BLaER1 treated with 17β-estradiol and CSF1 and Interleukin-3, amounts not matched to agents 10 nM and 100 nM (cell line): ENCODE results near the gene EWSR1.
"Not testable (repeated sequence)": the region's sequence is repeated elsewhere in the genome, so short reads cannot be mapped to it uniquely, and the experiment has no call there.

Experiments used
- H3K27ac ChIP-seq, 11 experiments: shearing (Covaris generic); formaldehyde crosslinking; 2 replicates each; pipeline ENCODE4 v1.8.1; 2022
- H3K27me3 ChIP-seq, 11 experiments: shearing (Covaris generic); formaldehyde crosslinking; 2 replicates each; pipeline ENCODE4 v1.8.1; 2022
- H3K36me3 ChIP-seq, 11 experiments: shearing (Covaris generic); formaldehyde crosslinking; 2 replicates each; pipeline ENCODE4 v1.8.1; 2022
- H3K4me1 ChIP-seq, 10 experiments: shearing (Covaris generic); formaldehyde crosslinking; 2 replicates each; pipeline ENCODE4 v1.8.1; 2022
- H3K4me2 ChIP-seq, 11 experiments: shearing (Covaris generic); formaldehyde crosslinking; 2 replicates each; pipeline ENCODE4 v1.8.1; 2022
- H3K4me3 ChIP-seq, 10 experiments: shearing (Covaris generic); formaldehyde crosslinking; 2 replicates each; pipeline ENCODE4 v1.8.1; 2022
- H3K9ac ChIP-seq, 11 experiments: shearing (Covaris generic); formaldehyde crosslinking; 2 replicates each; pipeline ENCODE4 v1.8.1; 2022
- H3K9me3 ChIP-seq, 11 experiments: shearing (Covaris generic); formaldehyde crosslinking; replicated peaks in 1 of 11; 2 replicates each; pipeline ENCODE4 v1.8.1; 2022
- H4K20me1 ChIP-seq, 11 experiments: shearing (Covaris generic); formaldehyde crosslinking; 2 replicates each; pipeline ENCODE4 v1.8.1; 2022
- Cebpa-rat ChIP-seq, 11 experiments: shearing (Covaris generic); IDR thresholded peaks; 2 replicates each; pipeline ENCODE4 v1.8.1; 2022

EWSR1 gene

GRCh38 chr22:29225422-29226090, 42.5 kb upstream of the EWSR1 start:
- TF ChIP-seq Cebpa-rat (IDR thresholded peaks at IDR 0.05) = no peak
- Histone ChIP-seq H3K4me3 (no peak overlapping the region), H4K20me1 (peaks cover 0 to 19% (median 0%) of the 10 kb centered on the region in 11 experiments; a peak in 6 of 22 replicates), H3K27me3 (no peaks in the 10 kb centered on the region; a peak in 1 of 22 replicates), H3K36me3 (no peaks in the 10 kb centered on the region), H3K4me1 (peaks cover 0 to 11% (median 3%) of the 10 kb centered on the region in 10 experiments; a peak in 9 of 20 replicates), H3K9ac (peak overlapping the region in 1 of 11 experiments; percentile 29; a peak in 1 of 22 replicates), H3K4me2 (peak overlapping the region in 5 of 11 experiments; percentile 20 to 43 (median 26); a peak in 10 of 22 replicates), H3K9me3 (no peaks in the 10 kb centered on the region), H3K27ac (no peak overlapping the region)

GRCh38 chr22:29226351-29226981, 41.6 kb upstream of the EWSR1 start:
- no peak overlapping the region for H3K4me3 ChIP-seq
- no peak for TF ChIP-seq Cebpa-rat (IDR thresholded peaks at IDR 0.05)

DNA sequence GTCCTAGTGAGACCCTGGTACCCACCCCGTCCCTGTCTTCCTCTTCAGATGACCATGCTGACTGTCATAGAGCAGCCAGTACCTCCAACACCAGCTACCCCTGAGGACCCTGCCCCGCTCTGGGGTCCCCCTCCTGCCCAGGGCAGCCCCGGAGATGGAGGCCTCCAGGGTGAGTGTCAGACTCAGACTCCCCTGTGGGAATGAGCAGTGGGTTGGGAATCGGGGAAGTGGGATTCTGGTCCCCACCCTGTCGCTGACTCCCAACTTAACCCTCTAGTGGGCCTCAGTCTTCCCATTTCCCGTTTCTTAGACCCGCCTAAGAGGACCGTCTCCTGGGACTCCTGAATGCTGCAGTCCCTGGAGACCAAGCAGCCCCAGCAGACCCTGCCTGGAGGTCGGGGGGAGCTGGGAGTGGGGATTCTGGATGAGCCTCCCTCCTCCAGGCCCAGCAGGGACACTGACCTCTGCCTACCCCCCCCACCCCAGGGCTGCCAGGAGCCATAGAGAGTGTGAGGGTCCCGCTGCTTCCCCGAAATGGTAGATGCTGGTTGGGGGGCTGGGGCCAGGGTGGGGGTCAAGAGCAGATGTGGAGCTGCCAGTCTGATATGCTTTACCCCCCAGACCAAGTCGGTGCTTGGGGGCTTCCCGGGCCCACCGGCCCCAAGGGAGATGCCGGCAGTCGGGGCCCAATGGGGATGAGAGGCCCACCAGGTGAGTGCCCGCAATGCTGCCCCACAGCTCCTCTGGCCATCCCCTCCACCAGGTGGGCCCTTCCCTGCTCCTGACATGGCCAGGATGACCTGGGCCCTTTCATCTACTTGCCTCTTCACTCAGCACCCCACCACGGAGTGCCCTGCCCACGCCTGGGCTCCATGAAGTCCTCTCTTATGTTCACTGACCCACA, 36.8 kb upstream of the EWSR1 start:
- H3K9ac ChIP-seq = no peak overlapping the region
- H3K9me3 ChIP-seq = peaks cover 9 to 13% (median 11%) of the 10 kb centered on the region in 11 experiments; a peak in 20 of 22 replicates
- H3K4me3 ChIP-seq = no peak overlapping the region
- no peak overlapping the region for H3K4me2 ChIP-seq
- H3K27ac ChIP-seq = no peak overlapping the region
- no peaks in the 10 kb centered on the region; a peak in 1 of 20 replicates for H3K4me1 ChIP-seq
- no peaks in the 10 kb centered on the region for H3K27me3 ChIP-seq
- TF ChIP-seq Cebpa-rat (IDR thresholded peaks at IDR 0.05) = no peak
- H4K20me1 ChIP-seq = peaks cover 0 to 13% (median 0%) of the 10 kb centered on the region in 11 experiments; a peak in 5 of 22 replicates
- no peaks in the 10 kb centered on the region for H3K36me3 ChIP-seq

More at GRCh38 chr22:29226351-29226981, 41.6 kb upstream of the EWSR1 start:
- Histone ChIP-seq H3K9ac (no peak overlapping the region), H3K36me3 (no peaks in the 10 kb centered on the region), H3K9me3 (no peaks in the 10 kb centered on the region), H3K27ac (no peak overlapping the region), H3K4me1 (peaks cover 0 to 11% (median 3%) of the 10 kb centered on the region in 10 experiments; a peak in 9 of 20 replicates), H3K27me3 (no peaks in the 10 kb centered on the region; a peak in 1 of 22 replicates), H3K4me2 (no peak overlapping the region), H4K20me1 (peaks cover 0 to 20% (median 0%) of the 10 kb centered on the region in 11 experiments; a peak in 6 of 22 replicates)

DNA sequence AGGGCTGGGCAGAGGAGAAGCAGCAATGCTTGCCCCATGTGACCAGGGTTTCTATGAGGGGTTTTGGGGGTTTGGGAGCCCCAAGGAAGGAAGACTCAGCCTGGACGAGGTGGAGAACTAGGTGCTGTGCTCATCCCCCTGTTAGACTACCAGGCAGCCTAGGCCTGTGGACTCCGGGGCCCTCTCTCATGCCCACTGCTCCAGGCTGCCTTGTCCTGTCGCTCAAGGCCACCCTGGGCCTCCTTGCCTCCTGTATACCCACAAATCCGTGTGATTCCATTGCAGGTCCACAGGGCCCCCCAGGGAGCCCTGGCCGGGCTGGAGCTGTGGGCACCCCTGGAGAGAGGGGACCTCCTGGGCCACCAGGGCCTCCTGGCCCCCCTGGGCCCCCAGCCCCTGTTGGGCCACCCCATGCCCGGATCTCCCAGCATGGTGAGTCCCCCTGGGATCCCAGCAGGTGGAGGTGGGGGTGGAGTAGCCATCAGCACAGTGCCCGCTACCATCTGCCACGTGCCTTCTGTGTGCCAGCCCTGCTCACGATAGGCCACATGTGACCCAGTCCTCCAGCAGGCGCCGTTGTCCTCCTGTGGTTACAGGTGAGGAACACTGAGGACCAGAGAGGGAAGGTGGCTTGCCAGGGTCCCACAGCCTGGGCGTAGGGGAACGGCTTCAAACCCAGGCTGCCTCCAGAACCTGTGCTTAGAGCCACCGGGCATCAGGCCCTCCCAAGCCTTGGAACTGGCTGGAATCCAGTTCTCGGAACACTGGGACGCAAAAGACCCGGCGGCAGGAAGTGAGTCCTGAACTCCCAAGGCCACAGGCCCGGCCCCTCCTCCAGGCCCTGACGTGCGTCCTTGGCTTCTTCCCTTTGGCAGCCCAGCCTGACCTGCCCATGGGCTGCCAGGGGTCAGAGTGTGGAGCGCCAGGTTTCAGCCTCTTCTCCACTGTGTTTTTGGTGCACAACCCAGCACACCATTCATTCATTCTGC, 35.8 kb upstream of the EWSR1 start:
- Histone ChIP-seq H3K9ac (no peak overlapping the region), H4K20me1 (peaks cover 0 to 10% (median 0%) of the 10 kb centered on the region in 11 experiments; a peak in 3 of 22 replicates), H3K27me3 (no peaks in the 10 kb centered on the region), H3K27ac (no peak overlapping the region), H3K36me3 (no peaks in the 10 kb centered on the region), H3K4me1 (no peaks in the 10 kb centered on the region; a peak in 1 of 20 replicates), H3K4me2 (no peak overlapping the region), H3K4me3 (no peak overlapping the region), H3K9me3 (peaks cover 9 to 13% (median 11%) of the 10 kb centered on the region in 11 experiments; a peak in 20 of 22 replicates)
- TF ChIP-seq Cebpa-rat (IDR thresholded peaks at IDR 0.05) = no peak

GRCh38 chr22:29233277-29233877, 34.7 kb upstream of the EWSR1 start:
- Histone ChIP-seq H3K36me3 (no peaks in the 10 kb centered on the region), H3K4me3 (no peak overlapping the region), H3K27ac (no peak overlapping the region), H3K4me1 (no peaks in the 10 kb centered on the region; a peak in 1 of 20 replicates), H3K9ac (no peak overlapping the region), H3K27me3 (no peaks in the 10 kb centered on the region), H4K20me1 (peaks cover 0 to 10% (median 0%) of the 10 kb centered on the region in 11 experiments; a peak in 3 of 22 replicates), H3K9me3 (peaks cover 9 to 13% (median 11%) of the 10 kb centered on the region in 11 experiments; a peak in 20 of 22 replicates), H3K4me2 (no peak overlapping the region)
- TF ChIP-seq Cebpa-rat (IDR thresholded peaks at IDR 0.05) = no peak

DNA sequence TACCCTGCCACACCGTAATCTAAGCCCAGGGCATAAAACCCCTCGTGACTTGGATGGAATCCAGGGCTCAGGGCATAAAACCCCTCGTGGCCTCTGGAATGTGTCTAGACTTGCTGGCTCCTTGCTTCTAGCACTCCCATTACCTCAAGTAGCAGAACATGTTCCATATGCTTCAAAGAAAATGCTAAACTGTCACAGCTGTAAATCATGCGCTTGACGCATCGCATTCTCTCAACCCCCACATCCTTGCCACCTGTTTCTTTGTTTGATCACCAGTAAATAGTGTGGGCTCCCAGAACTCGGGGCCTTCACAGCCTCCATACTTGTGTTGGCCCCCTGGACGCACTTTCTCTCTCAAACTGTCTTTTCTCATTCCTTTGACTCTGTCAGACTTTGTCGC, 27.6 kb upstream of the EWSR1 start:
- not testable (repeated sequence) for H3K4me3 ChIP-seq, H3K27me3 ChIP-seq, H3K36me3 ChIP-seq, H3K4me2 ChIP-seq, H3K27ac ChIP-seq, H3K9ac ChIP-seq, H3K4me1 ChIP-seq, H4K20me1 ChIP-seq
- H3K9me3 ChIP-seq = peaks cover 44 to 54% (median 50%) of the 10 kb centered on the region in 11 experiments

DNA sequence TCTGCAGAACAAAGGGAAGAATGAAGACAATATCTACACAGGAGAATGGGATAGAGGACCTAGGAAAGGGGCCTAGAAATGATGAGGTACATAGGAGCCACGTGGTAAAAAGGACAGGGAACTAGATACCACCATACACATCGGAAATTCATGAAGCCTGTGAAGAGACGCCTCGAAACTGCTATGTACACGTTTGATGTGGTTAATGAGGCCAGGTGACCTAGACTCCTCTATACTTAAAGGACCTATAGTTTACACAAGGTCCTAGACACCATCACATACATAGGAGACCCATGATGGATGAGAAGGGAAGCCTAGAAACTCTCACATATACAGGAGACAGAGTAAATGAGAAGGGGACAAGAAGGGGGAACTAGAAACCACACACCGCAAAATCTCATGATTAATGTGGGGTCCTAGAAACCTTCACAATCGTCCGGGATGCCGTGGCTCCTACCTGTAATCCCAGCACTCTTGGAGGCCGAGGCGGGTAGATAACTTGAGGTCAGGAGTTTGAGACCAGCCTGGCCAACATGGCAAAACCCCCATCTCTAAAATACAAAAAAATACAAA, 24.1 kb upstream of the EWSR1 start:
- peaks cover 0 to 13% (median 0%) of the 10 kb centered on the region in 11 experiments; a peak in 2 of 22 replicates for H4K20me1 ChIP-seq
- H3K9ac ChIP-seq = no peak overlapping the region
- TF ChIP-seq Cebpa-rat (IDR thresholded peaks at IDR 0.05) = no peak
- H3K36me3 ChIP-seq = no peaks in the 10 kb centered on the region
- H3K9me3 ChIP-seq = peaks cover 44 to 51% (median 48%) of the 10 kb centered on the region in 11 experiments
- H3K4me3 ChIP-seq = no peak overlapping the region
- H3K4me2 ChIP-seq = no peak overlapping the region
- peaks cover 0 to 5% (median 0%) of the 10 kb centered on the region in 10 experiments; a peak in 1 of 20 replicates for H3K4me1 ChIP-seq
- peaks cover 0 to 5% (median 0%) of the 10 kb centered on the region in 11 experiments; a peak in 1 of 22 replicates for H3K27me3 ChIP-seq
- H3K27ac ChIP-seq = no peak overlapping the region
